HG02938 (cell line): ENCODE measurements around the gene PHC2.
A peak's percentile ranks its signal among the peaks of the same experiment; 100 is the strongest.
"Not testable (repeated sequence)": the region's sequence is repeated elsewhere in the genome, so short reads cannot be mapped to it uniquely, and the experiment has no call there.

ENCODE experiments used
- ATAC-seq: cut with Tn5 transposase; IDR thresholded peaks from one replicate; pipeline ENCODE4 v1.9.1; 2021; ENCODE audit warnings: mild to moderate bottlenecking, moderate library complexity; ENCODE audit not compliant: unreplicated experiment

PHC2 gene

DNA sequence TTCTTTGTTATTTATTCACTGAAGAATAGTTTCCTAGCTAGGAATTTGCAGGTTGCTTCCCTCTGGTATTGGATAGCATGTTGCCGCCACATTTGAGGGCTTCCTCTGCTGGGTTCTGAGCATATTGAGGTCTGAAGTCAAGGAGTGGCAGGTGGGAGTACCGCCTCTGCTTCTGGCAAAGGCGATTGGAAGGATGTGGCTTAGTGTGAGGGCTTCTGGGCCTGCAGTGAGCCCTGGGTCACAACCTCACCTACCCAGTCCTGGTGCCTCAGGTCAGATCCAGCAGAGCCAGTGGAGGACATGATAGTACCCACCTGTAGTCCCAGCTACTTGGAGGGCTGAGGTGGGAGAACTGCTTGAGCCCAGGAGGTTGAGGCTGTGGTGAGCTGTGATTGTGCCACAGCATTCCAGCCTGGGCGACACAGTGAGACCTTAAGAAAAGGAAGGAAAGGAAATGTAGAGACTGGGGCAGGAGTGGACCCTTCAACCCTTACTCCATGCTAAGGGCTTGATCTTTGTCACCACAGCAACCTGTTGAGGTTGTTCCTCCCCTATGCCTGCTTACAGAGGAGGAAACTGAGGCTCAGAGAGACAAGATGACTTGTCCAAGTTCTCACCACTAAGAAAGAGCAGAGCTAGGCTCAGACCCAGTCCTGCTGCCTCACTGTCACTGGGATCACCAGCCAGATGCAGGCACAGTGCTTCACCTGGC lies 132.8 kb downstream of the PHC2 start:
- ATAC-seq = no peak

DNA sequence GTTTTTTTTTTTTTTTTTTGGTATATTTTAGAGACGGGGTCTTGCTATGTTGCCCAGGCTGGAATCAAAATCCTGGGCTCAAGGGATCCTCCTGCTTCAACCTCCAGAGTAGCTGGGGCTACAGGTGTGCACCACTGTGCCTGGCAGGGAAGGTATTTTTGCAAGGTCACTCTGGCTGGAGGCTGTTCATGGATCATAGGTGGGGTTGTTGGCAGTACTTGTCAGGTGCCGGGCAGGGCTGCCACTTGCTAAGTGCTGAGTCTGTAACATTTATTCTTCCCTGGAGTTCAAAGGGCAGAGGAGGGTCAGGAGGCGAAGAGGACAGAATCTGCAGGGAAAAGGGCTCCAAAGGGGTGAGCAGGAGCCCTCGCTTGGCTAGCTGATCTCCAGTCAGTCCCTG lies 134.1 kb downstream of the PHC2 start:
- no peak for ATAC-seq

DNA sequence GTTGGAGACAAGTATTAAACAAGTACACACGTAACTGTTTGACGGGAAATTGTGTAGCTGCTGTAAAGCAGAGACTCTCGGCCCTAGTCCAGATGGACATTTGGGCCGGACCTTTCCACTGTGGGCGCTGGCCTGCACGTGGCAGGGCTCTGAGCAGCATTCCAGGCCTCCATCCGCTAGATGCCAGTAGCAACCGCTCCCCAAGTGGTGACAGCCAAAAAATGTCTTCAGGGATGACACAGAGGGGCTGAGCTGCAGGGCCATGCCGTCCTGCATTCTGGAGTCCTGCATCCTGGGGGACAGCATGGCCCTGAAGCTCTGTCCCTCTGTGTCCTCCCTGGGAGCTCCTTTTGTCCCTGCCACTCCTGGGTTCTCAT lies 134.8 kb downstream of the PHC2 start:
- no peak for ATAC-seq

DNA sequence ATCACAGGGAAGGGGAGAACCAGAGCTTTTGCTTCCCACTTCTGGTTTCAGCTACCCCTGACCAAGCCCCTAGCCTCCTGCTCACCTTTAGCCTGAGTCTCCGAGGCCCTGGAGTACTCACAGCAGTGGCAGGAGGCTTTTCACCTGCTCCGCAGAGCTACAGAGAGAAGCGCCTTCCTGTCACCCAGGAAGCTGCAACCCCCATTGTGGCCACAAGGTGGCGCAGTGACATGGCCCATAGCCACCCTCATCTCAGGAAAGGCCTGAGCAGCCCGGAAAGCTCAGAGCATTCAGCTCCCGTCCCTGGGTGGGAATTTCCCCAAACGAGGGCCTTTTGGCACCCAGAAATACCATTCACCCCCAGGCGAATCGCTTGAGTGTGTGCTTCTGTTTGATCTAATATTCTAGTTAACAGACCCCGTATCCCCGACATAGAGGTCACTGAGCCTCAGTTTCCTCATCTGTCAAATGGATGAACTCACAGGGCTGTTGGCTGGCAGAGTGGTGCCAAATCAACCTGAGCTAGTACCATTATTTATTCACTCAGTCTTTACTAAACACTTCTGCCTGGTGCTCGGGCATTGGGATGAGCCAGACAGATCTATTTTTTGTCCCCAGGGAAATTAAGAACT lies 135.3 kb downstream of the PHC2 start:
- ATAC-seq = peak; percentile 62

DNA sequence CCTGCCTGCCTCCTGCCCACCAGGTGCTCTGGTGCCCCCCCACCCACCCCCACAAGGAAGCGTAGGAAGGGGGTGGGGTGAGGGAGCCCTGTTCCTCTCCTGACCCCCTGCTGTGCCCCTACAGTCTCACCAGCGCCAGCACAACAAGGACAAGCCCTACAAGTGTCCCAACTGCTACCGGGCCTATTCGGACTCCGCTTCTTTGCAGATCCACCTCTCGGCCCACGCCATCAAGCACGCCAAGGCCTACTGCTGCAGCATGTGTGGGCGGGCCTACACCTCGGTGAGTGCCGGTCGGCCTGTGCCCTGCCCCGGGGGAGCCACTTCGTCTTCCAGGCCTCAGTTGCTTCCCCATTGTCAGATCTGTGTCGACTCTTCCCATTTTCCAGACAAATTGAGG lies 135.9 kb downstream of the PHC2 start:
- ATAC-seq = no peak

DNA sequence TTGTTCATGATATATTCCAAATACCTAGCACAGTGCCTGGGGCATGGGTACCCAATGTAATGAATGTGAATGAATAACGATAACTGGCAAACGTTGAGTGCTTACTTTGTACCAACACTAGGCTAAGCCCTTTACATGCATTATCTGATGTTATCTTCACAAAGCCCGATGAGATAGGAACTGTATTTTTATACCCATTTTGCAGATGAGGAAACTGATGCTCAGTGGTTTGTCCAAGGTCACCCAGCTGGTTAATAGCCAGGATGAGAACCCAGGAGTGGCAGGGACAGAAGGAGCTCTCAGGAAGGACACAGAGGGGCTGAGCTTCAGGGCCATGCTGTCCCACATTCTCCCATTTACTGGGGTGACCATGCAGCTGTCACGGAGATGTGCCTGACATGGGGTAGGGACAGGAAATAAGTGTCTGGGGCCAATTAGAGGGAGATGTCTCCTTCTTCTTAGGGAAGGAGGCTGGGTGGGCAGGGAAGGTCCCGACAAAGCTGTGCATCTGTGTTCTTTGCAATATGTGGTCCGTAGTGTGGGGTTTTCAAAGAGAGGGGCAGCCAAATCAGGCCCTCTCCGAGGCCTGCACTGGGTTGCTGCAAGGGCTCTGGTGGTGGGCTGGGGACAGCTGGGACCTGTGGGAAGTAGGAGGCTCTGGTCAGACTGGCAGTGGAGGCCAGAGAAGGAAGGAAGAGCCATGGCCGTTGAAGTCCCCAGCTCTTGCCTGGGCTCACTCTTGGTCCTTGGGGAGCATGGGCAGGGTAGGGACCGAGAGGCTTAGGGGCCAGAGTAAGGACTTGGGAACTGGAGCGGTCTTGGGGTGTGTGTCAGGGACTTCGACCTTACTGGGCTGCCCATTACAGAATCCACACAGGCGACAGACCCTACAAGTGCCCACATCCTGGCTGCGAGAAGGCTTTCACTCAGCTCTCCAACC lies 136.6 kb downstream of the PHC2 start:
- no peak for ATAC-seq

DNA sequence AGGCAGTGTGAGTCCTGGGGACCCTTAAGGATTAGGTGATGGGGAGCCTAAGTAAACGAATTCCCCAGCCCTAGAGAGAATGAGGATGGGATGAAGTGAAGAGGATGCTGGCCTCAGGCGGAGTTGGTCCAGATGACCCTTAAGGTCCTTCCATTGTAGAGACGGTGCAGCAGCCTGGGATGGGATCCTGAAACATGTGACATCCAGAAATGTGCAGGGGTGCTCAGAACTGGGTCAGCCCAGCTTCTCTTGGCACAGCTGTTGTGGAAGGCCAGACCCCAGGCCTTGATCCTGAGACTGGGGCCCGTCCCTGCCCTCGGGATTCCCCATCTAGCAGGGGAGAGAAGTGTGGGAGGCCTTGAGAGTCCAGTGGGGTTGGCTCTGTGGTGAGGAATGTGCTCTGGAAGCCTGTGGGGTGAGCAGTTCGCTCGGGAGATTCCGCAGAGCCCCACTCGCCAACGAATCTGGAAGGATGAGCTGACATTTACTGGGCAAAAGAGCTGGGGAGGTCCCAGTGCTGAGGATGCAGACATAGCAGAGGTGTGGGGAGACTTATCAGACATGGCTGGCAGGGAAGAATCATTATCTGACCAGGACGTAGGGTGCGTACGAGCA lies 138.1 kb downstream of the PHC2 start:
- no peak for ATAC-seq

DNA sequence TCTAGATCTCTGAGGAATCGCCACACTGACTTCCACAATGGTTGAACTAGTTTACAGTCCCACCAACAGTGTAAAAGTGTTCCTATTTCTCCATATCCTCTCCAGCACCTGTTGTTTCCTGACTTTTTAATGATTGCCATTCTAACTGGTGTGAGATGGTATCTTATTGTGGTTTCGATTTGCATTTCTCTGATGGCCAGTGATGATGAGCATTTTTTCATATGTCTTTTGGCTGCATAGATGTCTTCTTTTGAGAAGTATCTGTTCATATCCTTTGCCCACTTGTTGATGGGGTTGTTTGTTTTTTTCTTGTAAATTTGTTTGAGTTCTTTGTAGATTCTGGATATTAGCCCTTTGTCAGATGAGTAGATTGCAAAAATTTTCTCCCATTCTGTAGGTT lies 140.3 kb downstream of the PHC2 start:
- ATAC-seq = not testable (repeated sequence)

DNA sequence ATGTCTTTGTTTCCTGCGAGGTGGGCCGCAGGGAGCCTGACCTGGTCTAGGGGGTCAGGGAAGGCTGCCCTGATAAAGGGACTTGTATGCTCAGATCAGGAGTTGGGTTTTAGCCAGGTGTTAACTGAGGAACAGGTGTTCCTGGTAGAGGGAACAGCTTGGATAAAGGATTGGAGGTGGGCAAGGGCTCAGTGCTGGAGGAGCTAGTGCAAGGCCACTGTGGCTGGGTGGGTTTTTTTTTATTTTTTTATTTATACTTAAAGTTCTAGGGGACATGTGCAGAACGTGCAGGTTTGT lies 141.1 kb downstream of the PHC2 start:
- ATAC-seq = no peak

DNA sequence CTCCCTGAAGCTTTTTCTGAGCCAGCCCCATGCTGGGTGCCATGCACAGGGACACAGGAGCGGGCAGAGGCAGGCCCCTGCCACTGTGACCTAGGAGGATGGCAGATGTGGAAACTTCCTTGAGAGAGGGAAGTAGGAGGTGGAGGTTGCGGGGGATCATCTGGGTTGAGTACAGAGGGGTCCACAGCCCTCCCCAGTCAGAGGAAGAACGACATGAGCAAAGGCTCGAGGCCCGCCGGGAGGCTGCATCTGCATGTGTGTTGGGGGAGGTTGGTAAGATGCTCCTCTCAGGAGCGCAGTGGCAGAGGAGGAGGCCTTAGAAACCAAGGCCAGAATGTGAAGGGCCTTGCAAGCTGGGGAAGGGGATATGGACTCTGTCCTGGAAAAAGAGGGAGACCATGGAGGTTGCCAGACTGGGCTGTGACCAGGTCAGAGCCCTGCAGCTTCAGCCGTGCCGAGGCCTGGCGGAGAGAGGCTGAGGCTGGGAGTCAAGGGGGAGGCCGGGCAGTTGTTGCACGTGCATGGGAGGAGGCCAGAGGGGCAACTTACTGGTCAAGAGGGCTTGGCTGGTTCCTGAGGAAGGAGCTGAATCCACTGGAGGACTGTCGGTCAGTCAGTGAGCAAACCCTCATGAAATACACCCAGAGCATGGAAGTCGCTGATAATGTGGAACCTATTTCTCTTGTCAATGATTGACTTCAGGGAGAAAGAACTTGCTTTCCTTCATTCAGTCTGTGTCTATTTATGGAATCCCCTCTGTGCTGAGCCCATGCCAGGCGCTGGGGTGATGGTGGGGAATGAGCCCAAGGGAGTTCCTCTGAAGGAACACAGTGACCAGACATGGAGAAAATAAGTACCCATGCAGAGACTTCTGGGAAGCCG lies 141.7 kb downstream of the PHC2 start:
- ATAC-seq = no peak

DNA sequence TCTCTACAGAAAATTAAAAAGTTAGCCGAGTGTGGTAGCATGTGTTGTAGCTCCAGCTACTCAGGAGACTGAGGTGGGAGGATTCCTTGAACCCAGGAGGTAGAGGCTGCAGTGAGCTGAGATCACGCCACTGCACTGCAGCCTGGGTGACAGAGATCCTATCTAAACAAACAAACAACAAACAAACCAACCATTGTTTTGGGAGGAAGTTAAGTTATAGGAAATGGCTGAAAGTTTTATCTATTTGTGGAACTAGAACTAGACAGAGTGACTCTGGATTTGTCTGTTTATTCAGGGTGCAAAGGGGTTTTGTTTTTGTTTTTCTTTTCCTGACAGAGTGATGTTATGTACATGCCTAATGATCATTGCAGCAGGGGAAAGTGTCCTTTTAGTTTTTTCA lies 143.6 kb downstream of the PHC2 start:
- no peak for ATAC-seq

DNA sequence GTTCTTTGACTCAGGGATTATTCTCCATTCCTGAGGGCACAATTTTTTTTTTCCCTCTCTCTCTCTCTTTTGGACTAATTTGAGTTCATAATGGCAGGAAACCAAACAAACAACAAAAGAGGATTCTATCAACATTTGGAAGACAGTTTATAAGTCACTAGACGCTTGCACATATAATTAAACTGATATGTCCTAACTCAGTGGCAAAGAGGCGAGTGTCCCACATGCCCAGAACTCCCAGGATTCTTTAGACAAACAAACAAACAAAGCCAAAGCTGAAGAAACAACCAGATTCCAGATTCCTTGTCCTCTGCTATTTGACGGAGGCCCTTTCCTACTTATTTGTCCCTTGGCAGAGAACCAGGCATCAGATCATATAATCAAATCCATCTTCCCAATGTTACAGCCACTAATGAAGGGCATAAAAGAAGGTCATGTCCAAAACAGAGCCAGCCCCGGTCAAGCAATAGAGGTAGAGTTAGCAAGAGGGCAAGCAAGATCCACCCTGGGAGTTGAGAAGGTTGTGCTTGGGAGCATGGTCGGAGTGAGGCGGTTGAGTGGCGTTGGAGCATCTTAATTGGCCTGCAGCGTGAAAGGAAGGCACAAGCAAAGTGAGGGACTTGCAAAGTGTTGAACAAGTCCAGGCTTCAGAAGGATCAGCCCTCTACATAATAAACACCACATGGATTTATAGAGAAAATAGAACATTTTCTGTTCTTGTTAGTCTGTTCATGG lies 144.3 kb downstream of the PHC2 start:
- no peak for ATAC-seq

DNA sequence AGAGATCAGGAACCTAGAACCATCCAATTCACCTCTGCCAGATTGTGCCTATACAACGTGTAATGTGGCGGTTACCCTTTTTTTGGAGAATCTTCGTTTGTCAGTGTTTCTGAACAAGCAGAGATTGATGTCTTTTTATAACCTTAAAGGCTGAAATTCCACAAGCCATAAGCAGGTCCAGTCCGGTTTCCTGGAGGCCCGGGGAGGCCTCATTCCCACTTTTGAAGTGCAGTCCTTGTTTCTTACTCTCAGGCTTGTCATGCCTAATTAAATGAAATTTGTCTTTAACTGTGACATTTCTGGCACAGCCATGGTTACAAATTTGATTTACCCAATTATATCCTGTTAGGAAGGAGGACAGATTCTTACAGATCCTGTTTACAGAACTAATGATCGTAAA lies 146.8 kb downstream of the PHC2 start:
- no peak for ATAC-seq

DNA sequence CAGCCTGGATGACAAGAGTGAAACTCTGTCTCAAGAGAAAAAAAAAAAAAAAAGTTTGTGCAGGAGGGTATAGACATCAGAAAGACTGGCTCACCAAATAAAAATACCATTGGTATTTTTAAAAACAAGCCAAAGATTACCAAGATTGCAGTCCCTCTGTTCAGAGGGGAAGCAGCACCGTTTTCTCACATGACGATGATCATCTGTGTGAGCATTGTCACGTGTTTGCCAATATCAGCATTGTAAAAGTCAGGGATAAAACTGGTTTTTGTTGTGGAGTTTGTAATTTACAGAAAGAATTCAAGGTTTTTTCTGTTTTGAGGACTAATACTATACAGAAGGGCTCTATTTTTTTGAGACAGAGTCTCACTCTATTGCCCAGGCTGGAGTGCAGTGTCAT lies 148.1 kb downstream of the PHC2 start:
- no peak for ATAC-seq

DNA sequence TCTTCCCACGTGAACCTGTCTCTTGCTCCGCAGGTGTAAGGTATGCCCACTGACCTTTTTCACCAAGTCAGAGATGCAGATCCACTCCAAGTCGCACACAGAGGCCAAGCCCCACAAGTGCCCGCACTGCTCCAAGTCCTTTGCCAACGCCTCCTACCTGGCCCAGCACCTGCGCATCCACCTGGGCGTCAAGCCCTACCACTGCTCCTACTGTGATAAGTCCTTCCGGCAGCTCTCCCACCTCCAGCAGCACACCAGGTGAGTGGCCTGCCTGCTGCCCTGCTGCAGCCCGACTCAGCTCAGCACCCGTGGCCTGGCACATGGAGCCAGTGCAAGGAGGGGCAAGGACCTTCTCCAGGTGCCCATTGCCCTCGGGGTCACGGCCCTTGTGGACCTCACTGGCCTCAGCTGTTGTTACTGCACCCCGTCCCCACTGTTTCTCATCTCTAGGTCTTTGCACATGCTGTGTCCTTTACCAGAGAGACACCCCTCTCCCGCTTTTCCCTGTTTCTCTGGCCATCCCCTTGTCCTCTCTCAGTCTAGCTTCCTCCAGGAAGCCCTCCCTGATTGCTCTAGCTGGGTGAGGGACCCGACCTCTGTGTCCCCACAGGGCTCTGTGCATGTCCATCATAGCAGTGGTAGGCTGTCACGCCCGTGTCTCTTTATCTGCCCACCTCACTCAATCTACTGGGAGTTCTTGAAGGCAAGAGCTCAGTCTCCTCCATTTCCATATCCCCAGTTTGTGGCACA lies 149.2 kb downstream of the PHC2 start:
- no peak for ATAC-seq

DNA sequence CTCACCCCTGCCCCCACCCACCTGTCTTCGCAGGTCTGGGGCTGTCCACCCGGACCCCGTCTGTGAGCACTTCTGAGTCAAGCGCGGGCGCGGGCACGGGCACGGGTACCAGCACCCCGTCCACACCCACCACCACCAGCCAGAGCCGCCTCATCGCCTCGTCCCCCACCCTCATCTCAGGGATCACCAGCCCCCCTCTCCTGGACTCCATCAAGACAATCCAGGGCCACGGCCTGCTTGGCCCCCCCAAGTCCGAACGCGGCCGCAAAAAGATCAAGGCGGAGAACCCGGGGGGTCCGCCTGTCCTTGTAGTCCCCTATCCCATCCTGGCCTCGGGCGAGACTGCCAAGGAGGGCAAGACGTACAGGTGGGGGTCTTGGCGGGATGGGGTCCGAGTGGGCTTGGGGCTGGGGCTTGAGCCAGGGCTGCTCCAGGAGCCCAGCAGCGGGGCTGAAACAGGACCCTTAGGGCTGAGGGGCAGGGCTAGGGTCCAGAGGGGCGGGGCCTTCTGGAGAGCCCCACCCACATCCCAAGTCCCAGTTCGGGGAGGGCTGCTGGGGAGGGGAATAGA lies 150.7 kb downstream of the PHC2 start:
- no peak for ATAC-seq

DNA sequence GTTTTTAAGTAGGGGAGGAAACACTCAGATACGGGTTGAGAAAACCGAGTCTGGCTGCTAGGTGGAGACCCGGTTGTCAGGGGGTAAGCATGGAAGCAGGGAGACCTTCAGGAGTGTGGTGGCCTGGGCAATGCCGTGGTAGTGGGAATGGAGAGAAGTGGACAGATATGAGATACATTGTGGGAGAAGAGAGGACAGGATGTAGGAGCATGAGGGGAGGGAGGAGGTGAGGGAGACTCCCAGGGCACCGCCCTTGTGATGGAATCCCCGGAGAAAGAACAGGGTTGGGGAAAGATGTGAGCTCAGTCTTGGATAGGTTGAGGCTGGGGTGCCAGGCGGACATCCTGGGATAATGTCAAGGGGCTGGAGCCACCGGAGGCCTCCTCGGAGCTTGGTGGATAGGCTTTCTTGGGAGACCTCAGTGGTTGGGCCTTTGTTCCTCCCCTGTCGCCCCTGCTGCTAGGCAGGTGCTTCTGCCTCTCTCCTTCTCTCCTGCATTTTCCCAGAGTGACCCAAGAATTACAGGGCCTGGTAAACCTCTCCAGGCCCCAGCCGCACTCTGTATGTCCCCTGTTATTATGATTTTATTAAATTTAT lies 153.3 kb downstream of the PHC2 start:
- ATAC-seq = no peak

DNA sequence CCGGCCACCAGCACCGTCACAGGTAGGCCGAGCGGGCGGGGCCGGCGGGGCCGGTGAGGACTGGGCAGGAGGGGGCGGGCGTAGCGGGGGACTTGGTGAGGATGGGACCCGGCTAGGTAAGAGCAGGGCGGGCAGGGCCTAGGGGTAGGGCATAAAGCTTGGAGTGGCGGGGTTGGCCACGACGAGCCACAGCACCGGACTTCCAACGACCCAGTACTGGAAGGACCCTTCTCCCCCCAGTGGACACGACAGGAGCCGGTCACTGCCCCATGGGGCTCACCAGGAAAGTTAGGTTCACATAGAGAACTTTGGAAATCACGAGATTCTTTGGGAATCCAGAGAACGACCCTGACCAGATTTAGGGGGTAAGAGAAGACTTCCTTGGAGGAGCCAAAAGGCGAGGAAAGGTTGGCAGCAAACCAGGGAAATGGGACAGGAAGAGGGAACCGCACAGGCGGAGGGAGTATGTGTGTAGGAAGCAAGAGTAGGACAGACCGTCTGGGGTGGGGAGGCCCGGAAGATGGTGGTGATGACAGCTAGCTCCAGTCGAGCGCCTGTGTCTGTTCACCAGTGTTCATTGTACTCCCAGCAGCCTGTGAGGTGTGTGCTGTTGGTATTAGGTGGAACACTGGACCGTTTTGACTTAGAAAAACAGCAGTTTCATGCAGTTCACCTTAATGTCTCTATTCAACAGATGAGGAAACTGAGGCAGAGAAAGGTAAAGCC lies 154.2 kb downstream of the PHC2 start:
- ATAC-seq = no peak
